AG04450 (cell line): Measurements from ENCODE around the gene SNAPC3. TPM values are rescaled to one million over a fixed set of nuclear protein-coding genes. Genes with fewer than 3 reads are reported as not detected.

Source experiments
- CTCF ChIA-PET: fragments of 300-600, 350-600 bp; formaldehyde crosslinking; extraction: SDS; loops from one replicate; lab custom pipeline; 2022; ENCODE audit warnings: antibody characterized with exemption, inconsistent platforms; lab: Charles Lee
- POLR2A ChIA-PET: fragments of 350-600 bp; formaldehyde crosslinking; extraction: SDS; loops from one replicate; lab custom pipeline; 2021; ENCODE audit warnings: antibody characterized with exemption, inconsistent platforms; lab: Yijun Ruan, JAX
- DNase-seq: peaks from one replicate; pipeline ENCODE4 v3.0.0-alpha.2; 2011; ENCODE audit warnings: low read depth, low spot score
- H3K27ac ChIP-seq: one replicate; pipeline ENCODE4 v1.5.1; 2012; ENCODE audit warnings: low read depth, low read length, control low read depth
- H3K27me3 ChIP-seq: one replicate; pipeline ENCODE4 v1.6.0; 2012; ENCODE audit warnings: low read length; ENCODE audit not compliant: control insufficient read depth, insufficient read depth
- H3K4me3 ChIP-seq: 2 replicates; pipeline ENCODE4 v1.5.1; 2011; ENCODE audit warnings: mild to moderate bottlenecking, low read depth, low read length, control low read depth
- H3K9me3 ChIP-seq: 2 replicates; pipeline ENCODE4 v1.5.1; 2012; ENCODE audit warnings: low read length; ENCODE audit not compliant: control insufficient read depth, insufficient read depth
- CTCF ChIP-seq: IDR thresholded peaks from 2 replicates; pipeline ENCODE4 v1.5.1; 2011; ENCODE audit warnings: low read depth, low read length, control low read depth, inconsistent platforms
- polyA plus RNA-seq: library from polyadenylated mRNA; depleted of rRNA; stranded (reverse); fragments of >200 nt; gene quantifications from 2 replicates; pipeline ENCODE4 v1.2.3, GENCODE V29; 2011; rRNA removed
- small RNA-seq: library from RNA; depleted of rRNA; stranded (forward); fragments of <200 nt; gene quantifications from one replicate; pipeline ENCODE3, GENCODE V24; 2012; ENCODE audit warnings: low read depth; ENCODE audit not compliant: insufficient read length

SNAPC3 gene
- polyA plus RNA-seq, 1 experiment = 45.3 TPM

GRCh38 chr9:15509931-15510788 is 87.5 kb downstream of the SNAPC3 start:
- Histone ChIP-seq H3K27me3 (no peaks in the 10 kb centered on the region), H3K4me3 (peak overlapping the region; percentile 91), H3K9me3 (no peaks in the 10 kb centered on the region), H3K27ac (no peak overlapping the region)
- POLR2A ChIA-PET = interaction anchor here (1.0 to 2.2 kb wide), 3 partner anchors 9 to 307 kb away, joined by 3 to 14 read pairs (median 5); partner anchors contain the start of gene CCDC171
- no peak for TF ChIP-seq CTCF
- CTCF ChIA-PET = interaction anchor here (0.6 to 0.9 kb wide), 3 partner anchors 13 to 298 kb away, joined by 4 read pairs; no protein-coding TSS in a partner anchor
- no peak for DNase-seq

- H3K4me3 ChIP-seq = peak within 1 kb of the TSS; percentile 91
- CTCF ChIA-PET = interaction anchor here (1.0 kb wide), 1 partner anchor 96 kb away, joined by 4 read pairs; no protein-coding TSS in a partner anchor
- POLR2A ChIA-PET = interaction anchor here (0.6 to 2.2 kb wide), 4 partner anchors 10 to 308 kb away, joined by 3 to 14 read pairs (median 6); partner anchors contain the start of gene CCDC171
- no peaks in the 10 kb centered on the region for H3K9me3 ChIP-seq
- DNase-seq = peak; percentile 65
- TF ChIP-seq CTCF = no peak
- H3K27ac ChIP-seq = peak within 1 kb of the TSS; percentile 90
- no peaks in the 10 kb centered on the region for H3K27me3 ChIP-seq
These were observed 88.3 kb downstream of the SNAPC3 start, which contains the start of gene PSIP1 for GRCh38 chr9:15510789-15511575. Gene PSIP1 (minus strand): TSS chr9:15510970. CDS start chr9:15510188, 782 bp downstream.

Small RNAs within 50 kb of the gene (small RNA-seq; reads per million reads assigned to genes)
- gene RNU6-319P = not detected

Other genes starting within 250 kb of the SNAPC3 start
- 8.6 and 11.4 TPM in 2 replicates for gene TTC39B, start 115.7 kb upstream of the SNAPC3 start, polyA plus RNA-seq
- 32.7 and 57.3 TPM in 2 replicates for gene PSIP1, start 88.1 kb downstream of the SNAPC3 start, polyA plus RNA-seq
- gene CCDC171, start 130.2 kb downstream of the SNAPC3 start, polyA plus RNA-seq = 0.72 and 0.81 TPM in 2 replicates